Activated naive CD4-positive, alpha-beta T cell (primary cell): Measurements from ENCODE around the gene USP33.
"Not testable (repeated sequence)": the region's sequence is repeated elsewhere in the genome, so short reads cannot be mapped to it uniquely, and the experiment has no call there.

Experiments used
- DNase-seq, 4 experiments: peaks; one replicate each; lab custom pipeline; 2025; lab: John Stamatoyannopoulos, UW

The USP33 gene

DNA sequence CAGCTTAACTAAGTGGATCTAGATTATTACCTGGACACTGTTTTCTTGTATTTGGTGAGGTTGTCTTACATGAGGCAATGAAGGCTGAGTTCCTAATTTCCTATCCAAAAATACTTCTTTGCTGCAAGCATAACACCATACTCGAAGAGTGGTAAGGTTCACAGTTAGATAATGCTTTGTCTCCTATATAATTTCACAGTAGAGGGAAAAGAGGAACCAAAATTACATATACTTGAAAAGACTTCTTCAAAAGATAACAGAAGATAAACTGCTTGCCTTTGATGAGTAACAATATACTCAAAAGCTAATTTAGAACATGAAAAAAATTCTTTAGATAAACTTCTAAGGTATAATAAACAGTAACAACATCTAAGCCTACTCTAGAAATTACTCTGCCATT lies 20.4 kb downstream of the USP33 start:
- no peak for DNase-seq

- no peak for DNase-seq
Observed at GRCh38 chr1:77732090-77732489, 27.6 kb downstream of the USP33 start.

DNA sequence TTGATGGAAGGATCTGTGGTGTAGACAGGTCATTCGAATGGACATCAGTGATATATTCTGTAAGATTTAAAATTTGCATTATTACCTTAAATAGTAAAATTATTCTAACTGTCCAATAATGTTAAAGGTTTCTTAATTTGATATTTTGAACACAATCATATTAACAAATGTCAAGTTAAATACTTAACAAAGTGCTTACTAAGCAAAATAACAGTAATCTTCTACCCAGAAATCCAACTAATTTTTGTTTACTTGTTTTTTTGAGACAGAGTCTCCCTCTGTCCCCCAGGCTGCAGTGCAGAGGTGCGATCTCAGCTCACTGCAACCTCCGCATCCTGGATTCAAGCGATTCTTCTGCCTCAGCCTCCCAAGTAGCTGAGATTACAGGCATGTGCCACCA lies 33.9 kb downstream of the USP33 start:
- DNase-seq: no peak

GRCh38 chr1:77718181-77718580 lies 41.5 kb downstream of the USP33 start:
- DNase-seq: no peak

DNA sequence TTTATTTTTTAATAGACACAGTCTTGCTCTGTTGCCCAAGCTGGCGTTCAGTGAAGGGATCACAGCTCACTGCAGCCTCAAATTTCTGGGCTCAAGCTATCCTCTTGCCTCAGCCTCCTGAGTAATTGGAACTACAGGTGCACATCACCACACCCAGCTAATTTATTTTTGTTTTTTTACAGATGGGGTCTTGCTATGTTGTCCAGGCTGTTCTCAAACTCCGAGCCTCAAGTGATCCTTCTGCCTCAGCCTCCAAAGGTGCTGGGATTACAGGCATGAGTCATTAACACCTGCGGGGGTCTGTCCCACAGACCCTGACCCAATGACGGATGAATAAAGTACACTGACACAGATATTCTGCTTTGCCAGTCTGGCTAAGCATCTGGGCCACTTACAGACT lies 43.6 kb downstream of the USP33 start:
- no peak for DNase-seq

- DNase-seq: no peak
Observed at GRCh38 chr1:77709727-77710126, 49.9 kb downstream of the USP33 start.

GRCh38 chr1:77706321-77706720 lies 53.3 kb downstream of the USP33 start:
- DNase-seq: no peak

GRCh38 chr1:77704736-77705135 lies 54.9 kb downstream of the USP33 start:
- DNase-seq: no peak

GRCh38 chr1:77699673-77700072 lies 60.0 kb downstream of the USP33 start:
- DNase-seq: not testable (repeated sequence)

- DNase-seq: no peak
Observed at GRCh38 chr1:77697441-77697840, 62.2 kb downstream of the USP33 start.

- DNase-seq: no peak
Observed at GRCh38 chr1:77688939-77689338, 70.7 kb downstream of the USP33 start.

DNA sequence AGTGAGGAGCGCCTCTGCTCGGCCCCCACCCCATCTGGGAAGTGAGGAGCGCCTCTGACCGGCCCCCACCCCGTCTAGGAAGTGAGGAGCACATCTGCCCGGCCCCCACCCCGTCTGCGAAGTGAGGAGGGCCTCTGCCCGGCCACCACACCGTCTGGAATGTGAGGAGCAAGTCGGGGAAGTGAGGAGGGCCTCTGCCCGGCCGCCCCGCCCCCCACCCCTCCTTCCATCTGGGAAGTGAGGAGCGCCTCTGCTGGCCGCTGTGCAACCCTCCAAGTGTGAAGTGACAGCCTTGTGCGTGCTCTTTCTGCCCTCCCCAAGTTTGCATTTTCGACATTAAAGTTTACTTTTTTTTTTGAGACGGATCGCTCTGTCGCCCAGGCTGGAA lies 72.1 kb downstream of the USP33 start:
- peak in 1 of 4 experiments; percentile 10 for DNase-seq

GRCh38 chr1:77686796-77687518 lies 72.7 kb downstream of the USP33 start:
- no peak for DNase-seq

- DNase-seq: peak; percentile 71 to 88 (median 79)
Observed at GRCh38 chr1:77683160-77684148, 76.2 kb downstream of the USP33 start.

GRCh38 chr1:77682460-77683159 lies 77.0 kb downstream of the USP33 start, which contains the start of gene ZZZ3:
TSS of gene ZZZ3 (minus strand) at chr1:77682658. CDS start at chr1:77633354, 49,304 bp downstream.
- DNase-seq: peak; percentile 71 to 84 (median 76)

GRCh38 chr1:77680173-77680572 lies 79.5 kb downstream of the USP33 start:
- DNase-seq: no peak

DNA sequence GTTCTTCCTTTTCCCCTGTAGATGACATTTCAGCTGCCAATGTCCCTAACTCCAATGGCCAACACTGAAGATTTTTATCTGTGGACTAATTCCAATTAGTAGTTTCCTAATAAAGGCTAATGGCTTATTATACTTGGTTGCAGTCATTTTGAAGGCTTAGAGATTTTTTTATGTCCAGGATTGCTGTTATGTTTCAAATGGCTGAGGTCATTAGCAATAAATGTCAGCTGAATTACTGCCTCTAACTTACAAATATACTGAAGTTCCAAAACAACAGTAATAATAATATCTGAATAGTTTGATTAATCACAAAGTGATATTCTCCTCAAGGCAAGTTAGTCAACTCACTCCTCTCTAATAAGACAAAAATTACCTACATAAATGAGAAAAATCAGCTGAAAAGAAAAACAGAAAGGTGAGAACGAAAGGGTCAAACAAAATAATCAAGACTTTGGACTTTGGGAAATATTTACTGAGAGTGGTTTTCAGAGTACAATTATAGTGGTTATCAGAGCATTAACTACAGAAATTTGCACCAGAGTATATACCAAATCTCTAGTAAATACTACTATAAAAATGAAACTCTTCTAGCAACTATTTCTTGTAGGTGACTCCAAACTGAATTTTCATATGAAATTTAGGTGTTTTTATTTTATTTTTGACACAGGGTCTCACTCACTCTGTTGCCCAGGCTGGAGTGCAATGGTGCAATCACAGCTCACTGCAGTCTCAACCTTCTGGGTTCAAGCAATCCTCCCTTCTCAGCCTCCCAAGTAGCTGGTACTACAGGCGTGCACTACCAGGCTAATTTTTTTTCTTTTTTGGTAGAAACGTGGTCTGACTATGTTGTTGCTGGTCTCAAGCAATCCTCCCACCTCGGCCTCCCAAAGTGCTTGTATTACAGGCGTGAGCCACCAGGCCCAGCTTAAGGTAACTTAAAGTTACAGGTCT lies 80.7 kb downstream of the USP33 start:
- DNase-seq: no peak

- not testable (repeated sequence) for DNase-seq
Observed at GRCh38 chr1:77674807-77675206, 84.8 kb downstream of the USP33 start.

DNA sequence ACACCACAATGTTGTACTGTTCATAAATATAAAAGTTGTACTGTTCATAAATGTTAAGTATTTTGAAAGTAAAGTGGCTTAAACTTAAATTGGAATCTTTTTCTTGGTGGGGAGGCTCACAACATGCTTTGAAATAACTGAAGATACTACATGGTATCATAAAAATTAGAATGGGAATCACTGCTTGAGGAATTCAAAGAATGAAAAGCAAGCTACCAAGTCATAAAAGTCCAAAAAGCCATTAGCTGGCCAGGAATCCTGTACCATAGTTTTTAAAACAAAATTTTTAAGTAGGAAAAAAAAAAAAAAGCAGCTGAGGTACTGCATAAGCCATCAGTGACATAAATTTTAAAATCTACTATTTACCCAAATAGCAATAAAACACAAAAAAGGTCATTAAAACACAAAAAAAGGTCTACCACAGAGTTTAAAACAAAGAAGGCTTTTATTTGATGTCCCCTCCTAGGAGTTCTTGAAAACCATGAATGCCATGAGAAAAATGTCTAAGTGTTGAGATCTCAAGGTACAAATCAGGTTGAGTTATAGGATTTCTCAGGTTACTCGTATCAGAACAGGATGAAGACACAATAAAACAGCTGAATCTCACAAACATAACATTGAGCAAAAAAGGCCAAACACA lies 85.8 kb downstream of the USP33 start:
- DNase-seq: no peak

GRCh38 chr1:77673030-77673429 lies 86.6 kb downstream of the USP33 start:
- DNase-seq: no peak

DNA sequence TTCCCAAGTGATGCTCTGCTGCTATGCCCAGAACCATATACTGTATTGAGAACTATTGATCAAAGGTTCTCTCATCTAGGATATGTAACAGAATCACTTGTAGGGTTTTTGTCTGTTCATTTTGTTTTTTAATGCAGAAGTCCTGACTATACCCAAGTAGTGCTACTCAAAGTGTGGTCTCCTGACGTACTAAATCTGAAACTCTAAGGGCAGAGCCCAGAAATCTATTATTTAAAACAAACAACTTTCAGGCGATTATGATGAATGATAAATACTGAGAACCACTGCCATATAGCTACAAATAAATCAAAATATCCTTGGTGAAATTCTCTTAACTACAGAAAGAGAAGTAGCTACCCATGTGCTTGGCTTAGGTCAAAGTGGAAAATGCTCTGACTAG lies 87.3 kb downstream of the USP33 start:
- no peak for DNase-seq
